HFF-Myc (cell line): ENCODE measurements around the gene TBC1D30.
"Not testable (repeated sequence)": the region's sequence is repeated elsewhere in the genome, so short reads cannot be mapped to it uniquely, and the experiment has no call there.

Experiments
- DNase-seq: peaks from one replicate; pipeline ENCODE4 v3.0.0-alpha.2; 2011; ENCODE audit warnings: low read depth; ENCODE audit errors: extremely low read depth
- H3K4me3 ChIP-seq: replicated peaks from 2 replicates; pipeline ENCODE4 v1.5.1; 2011; ENCODE audit warnings: low read depth, mild to moderate bottlenecking, control low read depth, low read length
- TF ChIP-seq, protein P1 (sequence below): IDR thresholded peaks from 2 replicates; pipeline ENCODE4 v1.5.1; 2012; ENCODE audit warnings: mild to moderate bottlenecking, low read depth, low read length, control low read depth; ENCODE audit errors: missing control alignments

The TBC1D30 gene

DNA sequence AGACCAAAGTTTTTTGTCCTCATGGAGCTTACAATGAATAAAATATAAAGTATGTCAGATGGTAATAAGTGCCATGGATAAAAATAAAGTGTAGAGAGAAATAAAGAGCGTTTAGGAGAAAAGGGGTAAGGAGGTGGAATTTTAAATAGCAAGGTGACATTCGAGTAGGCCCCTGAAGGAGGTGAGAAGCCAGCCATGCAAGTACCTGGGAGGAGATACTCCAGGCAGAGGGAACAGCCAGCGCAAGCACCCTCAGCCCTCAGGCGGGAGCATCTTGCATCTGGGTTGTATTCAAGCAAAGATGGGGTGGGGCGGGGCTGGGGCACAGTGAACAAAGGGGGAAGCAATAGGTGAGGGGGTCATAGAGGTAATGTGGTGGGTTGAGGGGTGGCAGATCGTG, 4.3 kb downstream of the TBC1D30 start:
- TF ChIP-seq, protein P1, sequence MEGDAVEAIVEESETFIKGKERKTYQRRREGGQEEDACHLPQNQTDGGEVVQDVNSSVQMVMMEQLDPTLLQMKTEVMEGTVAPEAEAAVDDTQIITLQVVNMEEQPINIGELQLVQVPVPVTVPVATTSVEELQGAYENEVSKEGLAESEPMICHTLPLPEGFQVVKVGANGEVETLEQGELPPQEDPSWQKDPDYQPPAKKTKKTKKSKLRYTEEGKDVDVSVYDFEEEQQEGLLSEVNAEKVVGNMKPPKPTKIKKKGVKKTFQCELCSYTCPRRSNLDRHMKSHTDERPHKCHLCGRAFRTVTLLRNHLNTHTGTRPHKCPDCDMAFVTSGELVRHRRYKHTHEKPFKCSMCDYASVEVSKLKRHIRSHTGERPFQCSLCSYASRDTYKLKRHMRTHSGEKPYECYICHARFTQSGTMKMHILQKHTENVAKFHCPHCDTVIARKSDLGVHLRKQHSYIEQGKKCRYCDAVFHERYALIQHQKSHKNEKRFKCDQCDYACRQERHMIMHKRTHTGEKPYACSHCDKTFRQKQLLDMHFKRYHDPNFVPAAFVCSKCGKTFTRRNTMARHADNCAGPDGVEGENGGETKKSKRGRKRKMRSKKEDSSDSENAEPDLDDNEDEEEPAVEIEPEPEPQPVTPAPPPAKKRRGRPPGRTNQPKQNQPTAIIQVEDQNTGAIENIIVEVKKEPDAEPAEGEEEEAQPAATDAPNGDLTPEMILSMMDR, result no peak
- no peak for DNase-seq
- no peak overlapping the region for H3K4me3 ChIP-seq

DNA sequence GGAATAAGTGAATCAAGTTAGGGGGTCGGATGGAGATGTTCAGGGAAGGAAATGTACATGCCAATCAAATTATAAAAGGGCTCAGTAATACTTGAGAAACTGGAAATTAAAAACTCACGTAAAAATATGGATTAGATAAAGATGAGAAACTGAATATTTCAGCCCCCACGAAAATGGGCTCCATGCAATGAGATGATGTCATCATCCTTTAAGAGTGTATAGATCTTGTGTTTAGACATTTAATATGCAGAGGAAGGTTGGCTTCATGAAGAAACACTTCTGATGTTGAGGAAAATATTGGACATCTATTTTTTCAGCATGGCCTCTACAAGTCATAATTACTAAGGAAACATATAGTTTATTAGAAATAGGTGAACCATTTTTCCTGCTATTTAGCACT, 9.5 kb downstream of the TBC1D30 start:
- TF ChIP-seq, protein P1, result no peak
- DNase-seq, result no peak
- H3K4me3 ChIP-seq, result no peak overlapping the region

DNA sequence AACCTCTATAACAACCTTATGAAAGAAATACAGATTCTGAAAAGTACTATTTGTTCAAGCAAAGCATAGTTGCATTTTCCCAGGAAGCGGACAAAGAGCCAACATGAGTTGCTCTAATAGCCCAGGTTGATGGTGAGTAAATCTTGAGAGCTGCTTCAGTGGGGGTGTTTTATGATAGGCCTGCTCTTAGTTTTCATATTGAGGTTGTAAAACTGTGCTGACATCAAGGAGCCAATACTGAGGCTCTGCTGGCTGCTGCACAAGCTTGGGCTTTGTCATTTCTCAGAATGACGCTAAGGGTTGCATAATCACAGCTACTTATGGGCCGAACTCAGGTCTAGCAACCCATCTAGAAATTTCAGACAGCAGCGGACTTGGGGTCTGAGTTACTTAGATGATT, 11.5 kb downstream of the TBC1D30 start:
- DNase-seq, result no peak
- TF ChIP-seq, protein P1, result no peak
- H3K4me3 ChIP-seq, result no peak overlapping the region

DNA sequence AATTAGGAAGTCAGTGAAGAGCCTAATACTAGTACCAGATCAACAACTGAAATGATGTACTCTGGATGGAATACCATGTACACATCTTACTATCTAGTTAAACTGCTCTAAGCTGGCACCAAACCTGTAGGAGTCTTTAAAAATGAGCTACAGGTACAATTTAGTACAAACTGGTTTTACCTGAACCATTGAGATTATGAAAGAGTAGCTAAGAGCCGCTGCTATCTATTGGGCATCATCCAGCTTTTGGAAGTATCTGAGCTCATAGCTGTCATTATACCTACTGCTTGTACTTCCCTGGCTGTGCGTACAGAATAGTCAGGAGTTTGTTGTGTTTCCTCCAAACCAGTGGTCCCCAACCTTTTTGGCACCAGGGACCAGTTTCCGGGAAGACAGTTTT, 12.4 kb downstream of the TBC1D30 start:
- H3K4me3 ChIP-seq, result no peak overlapping the region
- DNase-seq, result no peak
- TF ChIP-seq, protein P1, result no peak

DNA sequence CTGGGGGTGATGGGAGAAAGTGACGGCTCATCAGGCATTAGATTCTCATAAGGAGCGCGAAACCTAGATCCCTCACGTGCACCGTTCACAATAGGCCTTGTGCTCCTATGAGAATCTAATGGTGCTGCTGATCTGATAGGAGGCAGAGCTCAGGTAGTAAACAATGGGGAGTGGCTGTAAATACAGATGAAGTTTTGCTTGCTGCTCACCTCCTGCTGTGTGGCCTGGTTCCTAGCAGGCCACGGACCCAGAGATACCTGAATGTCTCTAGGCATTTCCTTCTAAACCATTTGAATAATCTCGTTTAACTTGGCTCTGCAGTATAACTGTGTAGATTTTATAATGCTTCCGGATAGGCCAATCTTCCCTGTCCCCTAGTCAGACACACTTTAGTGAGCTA, 13.0 kb downstream of the TBC1D30 start:
- DNase-seq, result no peak
- no peak overlapping the region for H3K4me3 ChIP-seq
- TF ChIP-seq, protein P1, result no peak

DNA sequence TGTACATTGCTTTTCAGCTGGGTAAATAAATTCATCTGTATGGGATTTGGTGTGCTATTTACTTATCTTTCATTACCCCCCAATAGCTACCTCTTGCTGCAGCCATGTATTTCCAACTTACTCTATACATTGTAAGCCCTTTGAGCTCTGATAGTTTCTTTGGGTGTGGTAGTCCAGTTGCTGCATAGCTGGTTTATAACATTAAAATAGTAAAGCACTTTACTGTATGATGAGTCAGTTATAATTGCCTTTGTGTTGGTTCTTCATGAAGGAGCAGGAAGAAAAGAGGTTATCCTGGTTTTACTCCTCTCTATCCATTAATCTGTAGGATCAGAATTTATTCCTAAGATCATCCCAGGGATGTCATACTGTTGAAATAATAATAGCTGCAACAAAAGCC, 15.7 kb downstream of the TBC1D30 start:
- TF ChIP-seq, protein P1, result no peak
- no peak overlapping the region for H3K4me3 ChIP-seq
- no peak for DNase-seq

DNA sequence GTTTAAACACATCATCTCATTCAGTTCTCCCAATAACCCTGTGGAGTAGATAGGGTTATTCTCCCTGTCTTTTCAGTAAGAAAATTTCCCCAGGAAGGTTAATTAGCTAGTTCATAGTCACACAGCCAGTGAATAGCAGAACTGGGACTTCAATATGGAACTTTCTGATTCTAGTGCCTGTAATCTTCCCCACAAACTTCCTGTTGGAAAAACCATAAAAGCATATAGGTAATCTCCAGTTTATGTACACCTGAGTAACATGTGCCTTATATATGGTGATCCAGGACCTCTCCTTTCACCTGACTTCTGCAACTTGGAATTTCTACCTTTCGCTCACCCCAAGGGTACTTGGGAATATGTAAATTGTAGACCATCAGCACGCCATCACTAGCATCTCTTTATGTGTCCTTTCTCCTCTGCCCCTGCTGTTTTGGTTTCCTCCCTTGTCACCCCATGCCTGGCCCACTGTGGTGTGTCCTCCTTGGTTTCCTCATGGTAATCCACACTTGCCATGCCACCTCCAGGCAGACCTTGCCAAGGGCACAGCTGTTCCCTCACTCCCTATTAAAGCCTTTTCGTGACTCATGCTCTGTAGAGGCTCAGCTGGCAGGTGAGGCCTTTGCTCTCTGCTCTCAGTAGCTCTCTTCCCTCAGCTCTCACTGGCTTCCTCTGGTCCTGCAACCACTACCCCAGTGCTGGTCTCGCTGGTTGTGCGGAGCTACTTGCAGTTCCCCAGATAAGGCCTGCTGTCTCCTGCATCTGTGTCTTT, 16.7 kb downstream of the TBC1D30 start:
- no peak overlapping the region for H3K4me3 ChIP-seq
- TF ChIP-seq, protein P1, result no peak
- DNase-seq, result no peak

DNA sequence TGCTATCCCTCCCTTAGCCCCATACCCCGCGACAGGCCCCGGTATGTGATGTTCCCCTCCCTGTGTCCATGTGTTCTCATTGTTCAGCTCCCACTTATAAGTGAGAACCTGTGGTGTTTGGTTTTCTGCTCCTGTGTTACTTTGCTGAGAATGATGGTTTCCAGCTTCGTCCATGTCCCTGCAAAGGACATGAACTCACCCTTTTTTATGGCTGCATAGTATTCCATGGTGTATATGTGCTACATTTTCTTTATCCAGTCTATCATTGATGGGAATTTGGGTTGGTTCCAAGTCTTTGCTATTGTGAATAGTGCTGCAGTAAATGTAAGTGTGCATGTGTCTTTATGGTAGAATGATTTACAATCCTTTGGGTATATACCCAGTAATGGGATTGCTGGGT, 24.0 kb downstream of the TBC1D30 start:
- H3K4me3 ChIP-seq, DNase-seq: not testable (repeated sequence)
